T-helper 2 cell treated with Interferon-gamma antibody and Interleukin-4, amounts not matched to agents 100 ng/mL and 5 ng/mL, for 36 hours (primary cell): Measurements from ENCODE around the gene NEK10. TPM values are rescaled to one million over a fixed set of nuclear protein-coding genes. Genes with fewer than 3 reads are reported as not detected.
"Not testable (repeated sequence)": the region's sequence is repeated elsewhere in the genome, so short reads cannot be mapped to it uniquely, and the experiment has no call there.

ENCODE experiments used
- intact Hi-C: fragments of 100-400 bp; cut with micrococcal nuclease; formaldehyde crosslinking; loops from one replicate; pipeline ENCODE4 v1.15.1; 2023
- total RNA-seq: library from RNA; stranded (reverse); gene quantifications from 2 replicates; pipeline ENCODE4 v1.2.3, GENCODE V29; 2022

The NEK10 gene
- total RNA-seq, 1 donor from 2014 or later, result 1.5 TPM

DNA sequence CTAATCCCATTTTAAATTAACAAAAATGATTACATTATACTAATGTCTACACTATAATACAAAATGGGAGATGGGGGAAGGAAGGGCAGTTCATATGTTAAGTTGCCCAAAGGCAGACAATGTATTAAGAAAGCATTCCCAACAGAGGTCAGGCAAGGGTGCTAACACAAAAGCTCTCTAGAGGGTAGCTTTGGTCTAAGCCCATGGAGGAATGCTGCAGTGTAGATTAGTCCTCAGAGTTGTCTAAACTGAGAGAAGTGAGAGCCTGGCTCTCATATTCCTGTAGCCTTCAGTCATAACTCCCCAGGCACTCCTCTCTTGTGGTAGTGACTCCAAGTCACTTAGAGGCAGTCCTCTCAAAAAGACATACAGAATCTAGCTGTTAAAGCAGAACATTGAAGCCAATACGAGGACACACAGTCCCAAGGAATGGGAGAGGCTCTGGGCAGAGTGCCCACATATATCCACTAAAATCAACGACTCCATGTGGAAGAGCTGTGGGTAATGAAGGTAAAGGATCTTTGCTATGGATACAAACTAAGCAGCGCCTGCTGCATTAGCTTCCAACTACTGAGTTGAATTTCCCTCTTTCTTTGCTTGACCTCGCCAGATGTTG is 14.5 kb downstream of the NEK10 start:
- intact Hi-C loops, result loop anchor here (5.0 kb wide), 2 partner anchors 42 to 278 kb away; no protein-coding TSS in a partner anchor

DNA sequence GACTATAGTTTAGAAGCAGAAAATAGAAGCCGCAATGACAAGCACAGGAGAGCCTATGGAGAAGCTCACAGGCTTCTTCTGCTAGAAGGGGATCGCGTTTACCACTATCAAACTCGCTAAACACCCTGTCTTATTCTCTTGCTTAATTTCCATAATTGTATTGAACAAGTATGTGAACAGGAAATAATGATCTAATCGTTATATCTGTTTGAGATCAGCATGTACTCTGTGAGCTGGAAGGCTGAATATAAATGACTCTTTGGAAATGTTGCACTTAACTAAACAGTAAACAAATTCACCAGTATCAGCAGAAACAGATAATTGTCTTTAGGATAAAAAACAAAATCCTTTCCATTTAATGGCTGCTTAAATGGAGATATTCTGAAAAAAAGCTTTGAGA is 15.0 kb downstream of the NEK10 start:
- intact Hi-C loops, result no loop called here

DNA sequence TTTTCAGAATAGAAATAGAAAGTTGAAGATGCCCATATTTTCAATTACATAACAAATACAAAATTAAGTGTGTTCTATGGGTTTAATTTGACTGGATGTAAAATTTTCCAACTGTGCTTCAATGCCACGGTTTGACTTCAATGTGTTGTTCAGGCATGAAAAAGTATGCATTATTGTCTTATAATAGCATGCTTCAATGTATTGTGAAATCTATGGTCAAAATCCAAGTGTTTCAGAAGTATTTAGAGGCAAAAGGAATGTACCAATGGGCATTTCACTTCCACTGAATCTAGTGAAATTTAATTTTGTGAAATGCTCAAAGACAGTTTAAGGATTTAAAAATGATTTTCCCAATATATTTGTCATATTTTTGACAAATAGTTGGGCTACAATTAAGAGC is 16.0 kb downstream of the NEK10 start:
- intact Hi-C loops, result no loop called here

DNA sequence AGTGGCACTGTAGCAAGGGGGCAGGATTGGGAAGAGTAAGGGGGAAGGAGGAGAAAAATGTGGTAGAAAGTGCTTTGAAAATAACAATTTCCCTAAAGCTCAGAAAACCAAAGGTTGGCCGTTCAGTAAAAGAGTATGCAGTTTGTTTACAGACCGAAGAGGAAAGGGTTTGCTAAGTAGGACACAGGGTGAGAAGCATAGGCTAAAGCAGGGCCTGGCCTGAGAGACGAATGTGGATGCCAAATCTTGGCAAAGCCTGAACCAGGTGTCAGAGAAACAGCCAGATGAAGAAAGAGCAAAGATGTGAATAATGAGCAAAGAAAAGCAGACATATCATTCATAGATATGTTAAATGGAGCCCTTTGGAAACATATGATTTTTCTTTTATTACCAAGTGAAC is 17.1 kb downstream of the NEK10 start:
- intact Hi-C loops, result no loop called here

DNA sequence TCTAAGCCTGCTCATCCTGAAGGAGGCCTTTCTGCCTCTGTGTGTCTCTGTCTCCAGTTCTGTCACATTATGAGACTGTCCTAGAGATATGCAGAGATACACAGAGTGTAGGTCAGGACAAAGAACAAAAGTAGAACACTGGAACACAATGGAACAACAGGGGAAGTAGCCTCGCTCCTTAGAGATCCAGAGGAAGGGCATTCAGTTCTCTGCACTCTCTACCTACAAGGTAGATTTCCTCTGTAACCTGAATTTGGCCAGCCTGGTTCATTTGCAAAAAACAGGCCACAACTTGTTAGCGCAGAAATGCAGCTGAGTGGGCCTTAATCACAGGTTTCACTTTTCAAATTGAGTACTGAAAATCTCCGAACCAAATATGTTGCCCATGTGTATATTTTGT is 19.4 kb downstream of the NEK10 start:
- intact Hi-C loops, result no loop called here

DNA sequence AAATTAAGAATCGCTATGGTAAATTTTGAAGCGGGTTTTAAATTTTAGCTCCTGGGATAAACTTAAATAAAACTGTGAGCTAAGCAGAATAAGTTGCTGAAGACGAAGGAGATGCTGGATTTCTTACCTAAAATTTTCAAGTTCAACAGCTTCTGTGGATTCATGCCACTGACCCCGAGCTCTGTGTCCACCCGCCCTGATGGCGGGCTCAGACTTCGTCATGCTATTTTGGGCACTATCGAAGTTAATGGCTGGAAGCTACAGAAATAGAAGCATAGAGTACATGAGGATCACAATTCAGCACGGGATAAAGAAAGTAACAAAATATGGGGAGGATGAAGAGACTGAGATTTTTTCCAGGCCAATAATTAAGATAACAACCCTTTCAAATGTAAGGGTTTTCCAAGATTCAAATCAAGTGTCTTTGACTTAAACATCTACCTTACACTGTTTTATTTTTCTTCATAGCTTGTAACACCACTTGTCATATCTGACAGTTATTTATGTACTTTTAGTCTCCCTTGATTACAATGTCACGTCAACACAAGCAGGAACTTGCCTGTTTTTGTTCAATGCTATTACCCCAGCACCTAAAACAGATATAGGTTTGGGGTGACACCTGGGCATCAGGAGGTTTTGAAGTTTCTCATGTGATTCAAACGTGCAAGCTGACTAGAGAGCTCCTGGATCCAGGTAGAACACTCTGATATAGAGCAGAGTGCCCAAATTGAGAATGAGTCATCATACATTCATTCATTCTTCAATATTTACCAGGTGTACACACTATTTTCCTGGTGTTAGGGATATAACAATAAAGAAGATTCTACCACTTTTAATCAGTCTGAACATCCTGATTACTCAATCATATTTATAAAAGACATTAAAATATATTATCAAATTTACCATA is 23.0 kb downstream of the NEK10 start:
- intact Hi-C loops, result no loop called here

DNA sequence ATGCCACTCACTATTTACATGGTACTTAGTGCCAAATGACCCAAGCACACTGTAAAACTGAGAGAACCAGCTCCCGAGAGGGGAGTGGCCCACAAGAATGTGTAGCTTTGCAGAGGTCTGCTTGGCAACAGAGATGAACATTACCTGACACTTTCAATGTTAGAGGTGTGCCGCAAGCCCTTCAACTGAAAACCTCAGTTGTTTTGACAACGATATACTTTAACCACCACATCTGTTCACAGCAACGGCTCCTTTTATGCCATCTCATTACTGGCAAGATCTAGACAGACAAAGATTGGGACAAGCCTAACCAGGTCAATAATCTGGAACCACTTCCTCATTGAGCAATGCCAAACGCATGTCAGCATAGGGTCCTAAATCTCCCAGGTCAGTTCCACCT is 23.7 kb downstream of the NEK10 start:
- intact Hi-C loops, result no loop called here

DNA sequence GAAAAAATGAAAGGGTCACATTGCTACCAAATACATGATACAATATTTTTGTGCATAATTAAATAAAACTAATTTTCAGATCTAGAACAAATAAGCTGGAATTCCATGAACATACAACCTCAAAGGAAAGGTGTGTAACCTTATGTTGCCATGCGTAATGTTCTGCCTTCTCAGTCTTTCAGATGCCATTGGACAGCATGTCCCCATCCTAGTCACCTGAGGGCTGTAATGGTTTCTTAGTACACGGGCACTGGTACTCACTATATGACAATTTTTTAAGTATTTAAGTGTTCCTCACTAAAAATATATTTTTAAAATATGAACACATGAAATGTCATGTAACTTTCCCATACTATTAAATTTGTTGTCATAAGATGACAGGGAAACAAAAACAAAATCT is 24.1 kb downstream of the NEK10 start:
- intact Hi-C loops, result no loop called here

DNA sequence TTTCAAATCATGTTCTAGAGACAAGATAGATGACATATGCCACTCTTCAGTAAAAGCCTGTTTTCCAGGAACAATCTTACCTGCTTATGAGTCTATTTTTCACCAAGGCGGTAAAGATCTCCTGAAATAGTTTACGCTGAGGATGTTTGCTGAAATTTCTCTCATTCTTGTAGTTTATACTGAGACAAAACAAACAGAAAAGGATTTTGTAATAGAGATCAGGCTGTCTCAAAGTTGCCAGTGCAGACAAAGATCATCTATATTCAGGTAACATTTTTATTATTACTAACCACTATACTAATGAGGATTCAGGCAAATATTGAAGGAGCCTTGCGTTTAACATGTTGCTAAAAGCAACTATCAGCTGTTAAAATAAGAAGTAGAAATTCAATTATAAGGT is 25.0 kb downstream of the NEK10 start:
- intact Hi-C loops, result no loop called here

DNA sequence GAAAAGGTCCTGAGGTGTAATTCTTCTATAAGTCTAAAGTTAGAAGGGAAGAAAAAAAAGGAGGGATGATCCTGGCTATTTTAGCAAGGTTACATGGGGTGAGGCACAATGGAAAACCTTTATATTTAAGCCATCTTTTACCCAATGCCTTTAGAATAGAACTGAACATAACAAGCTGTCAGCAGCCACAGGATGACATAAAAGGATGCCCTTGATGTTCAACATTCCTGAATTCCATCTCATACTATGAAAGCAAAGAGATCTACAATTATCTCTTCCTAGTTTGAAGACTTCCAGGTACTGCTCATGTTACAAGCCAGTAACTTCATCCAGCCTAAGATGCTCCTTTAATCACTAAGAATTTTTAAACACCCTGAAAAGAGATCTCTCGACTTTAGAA is 26.9 kb downstream of the NEK10 start:
- intact Hi-C loops, result no loop called here

DNA sequence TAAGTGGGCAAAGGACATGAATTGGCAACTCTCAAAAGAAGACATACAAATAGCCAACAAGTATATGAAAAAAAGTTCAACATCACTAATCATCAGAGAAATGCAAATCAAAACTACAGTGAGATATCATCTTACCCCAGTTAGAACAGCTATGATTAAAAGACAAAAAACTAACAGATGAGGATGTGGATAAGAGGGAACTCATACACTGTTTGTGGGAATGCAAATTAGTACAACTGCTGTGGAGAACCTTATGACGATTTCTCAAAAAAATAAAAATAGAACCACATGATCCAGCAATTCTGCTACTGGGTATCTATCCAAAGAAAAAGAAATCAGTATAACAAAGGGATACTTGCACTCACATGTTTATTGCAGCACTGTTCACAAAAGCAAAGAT is 28.6 kb downstream of the NEK10 start:
- intact Hi-C loops, result no loop called here

DNA sequence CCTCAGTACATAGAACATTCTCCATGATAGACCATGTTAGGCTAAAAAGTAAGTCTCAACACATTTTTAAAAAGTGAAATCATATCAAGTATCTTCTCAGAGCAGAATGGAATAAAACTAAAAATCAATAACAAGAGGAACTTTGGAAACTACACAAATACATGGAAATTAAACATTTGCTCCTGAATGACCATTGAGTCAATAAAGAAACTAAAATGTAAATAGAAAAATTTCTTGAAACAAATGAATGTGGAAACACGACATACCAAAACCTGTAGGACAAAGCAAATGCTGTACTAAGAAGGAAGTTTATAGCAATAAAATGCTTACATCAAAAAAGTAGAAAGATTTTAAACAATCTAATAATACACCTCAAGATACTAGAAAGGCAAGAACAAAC is 33.6 kb downstream of the NEK10 start:
- intact Hi-C loops, result no loop called here

DNA sequence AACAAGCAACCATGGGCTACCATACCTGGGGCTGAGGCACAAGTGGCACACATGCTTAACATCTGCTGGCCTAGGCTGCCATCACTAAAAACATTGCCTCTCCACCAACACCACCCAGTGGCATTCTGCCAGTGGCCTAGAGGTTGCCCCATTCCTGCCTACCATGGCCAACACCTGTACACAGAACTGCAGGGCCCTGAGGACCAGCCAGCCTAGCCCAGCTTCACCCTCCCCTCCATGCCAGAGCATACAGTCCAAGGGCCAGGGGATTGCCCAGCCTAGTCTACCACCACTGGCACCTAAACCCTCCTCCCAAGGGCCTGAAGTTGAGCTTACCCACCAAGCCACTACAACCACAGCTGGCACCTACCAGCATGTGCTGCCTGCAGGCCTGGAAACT is 35.3 kb downstream of the NEK10 start:
- intact Hi-C loops, result no loop called here

DNA sequence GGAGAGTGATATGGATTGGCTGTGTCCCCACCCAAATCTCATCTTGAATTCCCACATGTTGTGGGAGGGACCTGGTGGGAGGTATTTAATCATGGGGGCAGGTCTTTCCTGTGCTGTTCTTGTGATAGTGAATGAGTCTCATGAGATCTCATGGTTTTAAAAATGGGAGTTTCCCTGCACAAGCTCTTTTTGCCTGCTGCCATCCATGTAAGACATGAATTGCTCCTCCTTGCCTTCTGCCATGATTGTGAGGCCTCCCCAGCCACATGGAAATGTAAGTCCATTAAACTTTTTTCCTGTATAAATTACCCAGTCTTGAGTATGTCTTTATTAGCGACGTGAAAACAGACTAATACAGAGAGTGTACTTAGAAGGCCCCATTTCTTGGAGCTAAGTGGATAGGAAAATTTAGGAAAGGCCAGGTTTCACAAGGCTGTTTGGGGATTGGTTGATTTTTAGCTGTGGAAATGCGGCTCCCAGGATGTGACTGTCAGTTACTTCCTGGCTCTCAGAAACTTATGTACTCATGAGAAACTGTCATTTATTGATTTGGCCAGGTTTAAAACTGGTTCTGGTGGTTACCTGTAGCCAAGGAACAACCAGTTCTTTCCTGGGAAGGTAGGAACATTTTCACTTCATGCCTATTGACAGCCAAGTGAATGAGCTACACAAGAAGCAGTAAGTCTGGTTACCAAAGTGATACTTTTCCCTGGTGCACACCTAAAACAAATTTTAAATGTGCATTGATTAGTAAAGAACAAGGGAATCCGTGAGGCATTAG is 40.0 kb downstream of the NEK10 start:
- intact Hi-C loops, result not testable (repeated sequence)

DNA sequence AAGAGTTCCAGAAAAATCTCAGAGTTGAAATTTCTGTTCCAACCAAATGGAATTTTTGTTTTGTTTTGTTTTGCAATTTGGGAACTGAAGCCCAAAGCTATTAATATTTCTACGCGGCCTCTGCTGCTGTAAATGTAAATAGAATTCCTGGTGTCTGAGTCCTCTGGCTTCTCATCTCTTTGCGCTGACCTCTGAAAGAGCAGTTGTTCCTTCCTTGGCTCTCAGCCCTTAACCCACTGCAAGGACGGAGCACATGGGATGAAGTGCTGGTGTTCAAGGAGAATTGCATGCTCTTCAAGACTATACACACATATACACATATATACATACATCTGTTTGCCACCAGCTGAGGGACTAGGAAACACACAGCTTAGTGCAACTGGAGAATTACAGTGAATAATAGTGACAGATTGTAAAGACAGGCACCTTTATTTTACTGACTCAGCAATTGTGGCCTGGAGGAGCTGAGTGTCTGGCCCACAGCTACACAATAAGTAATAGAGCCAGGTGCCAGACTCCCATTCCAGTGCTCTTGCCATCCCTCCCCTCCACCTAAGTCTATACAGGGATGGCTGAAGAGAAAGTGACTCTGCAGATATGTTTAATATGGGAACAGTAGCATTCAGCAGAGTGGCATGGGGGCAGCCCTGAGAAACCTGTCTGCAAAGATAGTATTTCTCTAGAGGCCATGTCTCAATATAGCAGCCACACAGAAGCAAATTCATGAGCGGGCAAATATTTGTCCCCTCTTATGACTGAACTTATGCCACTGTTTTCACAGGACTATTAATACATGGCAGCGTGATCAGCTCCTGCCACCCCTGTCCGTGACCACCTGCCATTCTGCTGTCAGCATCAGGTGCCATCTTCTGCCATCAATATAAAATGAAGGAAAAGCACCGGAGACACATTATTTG is 42.3 kb downstream of the NEK10 start:
- intact Hi-C loops, result no loop called here

DNA sequence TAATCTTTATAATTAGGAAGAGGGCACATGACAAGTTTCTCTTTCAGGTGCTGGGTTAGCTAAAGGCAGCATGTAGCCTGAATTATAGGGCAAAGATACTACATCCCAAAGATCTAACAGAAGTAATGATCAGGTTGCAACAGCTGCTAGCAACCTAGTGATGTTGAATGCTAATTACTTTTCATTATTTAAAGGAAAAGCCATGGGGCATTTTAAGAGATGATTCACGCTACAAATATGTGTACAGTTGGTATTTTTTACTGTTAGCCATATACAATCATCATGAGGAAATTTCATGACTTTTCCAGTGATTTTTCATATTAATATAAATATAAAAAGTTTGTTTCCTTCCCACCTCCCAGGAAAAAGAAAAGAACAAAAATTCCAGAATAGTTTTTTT is 43.0 kb downstream of the NEK10 start:
- intact Hi-C loops, result no loop called here

DNA sequence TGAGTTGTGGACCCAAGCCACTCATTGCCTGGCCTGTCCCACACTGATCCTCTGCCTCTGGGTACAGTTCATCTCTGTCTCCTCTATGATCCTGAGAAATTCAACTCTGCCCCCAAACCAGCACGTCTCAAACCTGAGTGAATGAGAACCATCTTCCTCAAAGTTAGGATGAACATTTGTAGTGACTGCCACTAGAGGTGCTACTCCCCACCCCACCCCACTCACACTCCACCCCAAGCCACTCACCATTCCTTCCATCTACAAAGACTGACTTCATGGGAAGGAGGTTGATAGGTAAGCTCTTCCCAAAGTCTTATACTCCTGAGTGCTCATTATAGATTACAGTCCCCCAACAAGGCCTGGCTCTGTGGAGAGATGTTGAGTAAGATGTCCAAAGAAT is 43.8 kb downstream of the NEK10 start:
- intact Hi-C loops, result no loop called here

DNA sequence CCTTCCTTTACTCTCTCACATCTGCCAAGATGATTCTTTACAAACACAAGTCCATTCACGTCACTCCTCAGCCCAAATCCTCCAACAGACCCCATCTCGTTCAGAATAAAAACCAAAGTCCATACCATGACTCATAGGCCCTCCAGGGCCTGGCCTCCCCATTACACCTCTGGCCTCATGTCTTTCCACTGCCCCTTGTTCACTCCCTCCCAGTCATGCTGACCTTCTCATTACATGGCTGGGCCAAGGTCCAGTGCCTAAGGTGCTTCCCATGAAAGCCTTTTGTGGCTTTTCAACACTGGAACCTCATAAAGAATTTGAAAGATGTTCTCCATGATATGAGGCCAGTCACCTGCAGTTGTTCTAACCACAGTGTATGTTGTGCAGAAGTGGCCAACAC is 44.5 kb downstream of the NEK10 start:
- intact Hi-C loops, result no loop called here

DNA sequence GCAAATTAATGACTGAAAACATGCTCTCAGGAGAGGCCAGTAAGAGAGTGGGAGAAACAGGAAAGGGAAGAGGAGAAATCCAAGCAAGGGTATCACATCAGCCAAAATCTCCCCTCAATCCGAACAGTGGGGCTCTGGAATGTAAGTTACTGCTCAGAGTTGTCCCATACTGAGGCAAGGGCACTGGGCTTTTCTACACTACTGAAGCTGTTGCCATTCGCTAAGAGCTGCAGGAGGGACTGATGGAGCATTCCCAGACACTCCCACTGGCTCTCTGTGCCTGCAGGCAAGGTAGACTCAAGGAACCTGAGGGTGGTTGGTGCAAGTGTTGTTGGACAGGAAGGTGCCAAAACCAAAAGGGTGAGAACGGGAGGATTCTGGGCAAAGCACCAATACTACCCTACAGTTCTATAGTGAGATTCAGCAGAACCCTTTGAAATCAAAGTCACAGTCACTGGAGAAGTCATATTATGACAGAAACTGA is 46.1 kb downstream of the NEK10 start:
- intact Hi-C loops, result no loop called here

DNA sequence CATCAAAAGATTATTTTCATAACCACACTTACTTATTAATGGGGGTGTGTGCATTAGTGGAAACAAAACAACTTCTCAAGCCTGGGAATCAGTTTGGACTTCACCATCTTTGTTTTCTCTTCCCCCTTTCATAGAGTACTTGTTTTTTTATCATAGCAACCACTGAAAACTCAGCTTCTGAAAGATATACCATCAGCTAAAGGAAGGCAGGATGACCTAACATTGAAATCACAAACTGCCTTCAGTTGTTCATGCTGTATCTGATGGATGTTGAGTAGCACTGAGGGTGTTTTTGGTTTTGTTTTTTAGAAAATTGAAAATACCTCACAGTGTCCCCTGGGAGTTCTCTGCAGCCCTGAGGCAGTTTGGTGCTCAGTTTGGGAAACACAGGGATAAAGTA is 46.5 kb downstream of the NEK10 start:
- intact Hi-C loops, result no loop called here
